ENCODE measurements around the gene SPATA24.
"Not testable (repeated sequence)": the region's sequence is repeated elsewhere in the genome, so short reads cannot be mapped to it uniquely, and the experiment has no call there.

Gene SPATA24

DNA sequence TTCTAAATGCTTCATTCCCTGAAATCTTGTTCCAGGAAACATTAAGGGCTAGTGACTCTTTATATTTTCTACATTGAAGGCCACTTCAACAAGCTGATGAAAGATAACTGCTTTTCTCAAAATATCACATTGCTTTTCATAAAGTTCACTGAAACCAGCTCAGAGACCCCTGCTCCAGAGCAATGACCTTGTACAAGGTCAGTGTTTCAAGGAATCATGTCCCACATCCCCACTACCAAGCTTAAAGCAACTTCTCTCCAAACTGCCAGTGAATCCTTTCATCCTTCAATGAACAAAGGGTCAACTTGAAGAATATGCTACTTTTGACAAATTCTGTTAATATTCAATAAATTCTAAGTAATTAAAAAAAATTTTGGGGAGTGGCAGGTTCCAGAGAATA is 12.0 kb upstream of the SPATA24 start:
- DNase-seq = no peak

DNA sequence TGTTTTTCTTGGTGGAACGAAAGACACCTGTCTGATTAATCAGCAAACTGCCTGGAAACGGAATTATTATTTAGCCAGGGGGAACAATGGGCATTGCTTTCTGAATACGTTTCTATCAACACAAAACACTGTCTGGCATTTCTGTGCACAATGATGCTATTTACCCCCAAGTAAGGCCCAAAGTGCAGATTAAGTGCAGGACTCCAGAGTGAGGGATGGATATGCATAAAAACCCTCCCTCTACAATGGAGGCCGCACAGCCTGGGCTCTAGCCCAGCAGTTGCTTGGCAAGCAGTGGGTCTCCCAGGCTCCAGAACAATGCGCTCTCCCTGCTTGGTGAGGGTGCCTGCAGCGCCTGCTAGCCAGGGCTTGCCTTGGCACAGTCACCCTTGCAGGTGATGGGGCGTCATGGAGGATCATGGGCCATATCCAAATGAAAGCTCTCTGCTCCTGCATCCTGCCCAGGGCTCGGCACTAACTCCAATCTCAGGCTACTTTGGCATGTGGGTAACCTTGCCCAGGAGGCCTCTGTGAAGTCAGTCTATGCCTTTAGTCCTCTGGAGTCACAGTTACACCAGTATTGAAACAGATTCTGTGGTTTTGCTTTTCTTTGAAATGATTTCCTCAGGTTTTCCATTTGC is 11.5 kb upstream of the SPATA24 start:
- no peak for DNase-seq

GRCh38 chr5:139414581-139415130 is 10.8 kb upstream of the SPATA24 start:
- DNase-seq = no peak

DNA sequence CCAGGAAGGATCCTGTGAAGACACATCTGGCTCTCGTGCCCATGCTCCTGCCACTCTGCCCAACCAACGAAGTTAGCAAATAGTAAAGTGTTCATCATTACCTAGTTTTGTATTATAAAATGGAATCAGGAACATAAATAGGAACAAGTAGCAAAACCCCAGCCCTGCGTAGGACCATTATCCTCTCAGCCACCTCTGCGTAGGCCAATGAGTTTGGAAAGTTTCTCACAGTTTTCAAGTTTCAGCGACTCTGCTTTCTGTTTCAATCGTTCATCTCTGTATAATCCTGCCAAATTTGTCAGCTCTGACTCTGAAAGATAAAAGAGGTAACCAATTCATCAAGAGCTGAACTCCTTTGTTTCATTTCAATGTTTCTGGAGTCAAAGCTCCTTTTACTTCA is 10.1 kb upstream of the SPATA24 start:
- no peak for DNase-seq

GRCh38 chr5:139413153-139413552 is 9.3 kb upstream of the SPATA24 start:
- no peak for DNase-seq

DNA sequence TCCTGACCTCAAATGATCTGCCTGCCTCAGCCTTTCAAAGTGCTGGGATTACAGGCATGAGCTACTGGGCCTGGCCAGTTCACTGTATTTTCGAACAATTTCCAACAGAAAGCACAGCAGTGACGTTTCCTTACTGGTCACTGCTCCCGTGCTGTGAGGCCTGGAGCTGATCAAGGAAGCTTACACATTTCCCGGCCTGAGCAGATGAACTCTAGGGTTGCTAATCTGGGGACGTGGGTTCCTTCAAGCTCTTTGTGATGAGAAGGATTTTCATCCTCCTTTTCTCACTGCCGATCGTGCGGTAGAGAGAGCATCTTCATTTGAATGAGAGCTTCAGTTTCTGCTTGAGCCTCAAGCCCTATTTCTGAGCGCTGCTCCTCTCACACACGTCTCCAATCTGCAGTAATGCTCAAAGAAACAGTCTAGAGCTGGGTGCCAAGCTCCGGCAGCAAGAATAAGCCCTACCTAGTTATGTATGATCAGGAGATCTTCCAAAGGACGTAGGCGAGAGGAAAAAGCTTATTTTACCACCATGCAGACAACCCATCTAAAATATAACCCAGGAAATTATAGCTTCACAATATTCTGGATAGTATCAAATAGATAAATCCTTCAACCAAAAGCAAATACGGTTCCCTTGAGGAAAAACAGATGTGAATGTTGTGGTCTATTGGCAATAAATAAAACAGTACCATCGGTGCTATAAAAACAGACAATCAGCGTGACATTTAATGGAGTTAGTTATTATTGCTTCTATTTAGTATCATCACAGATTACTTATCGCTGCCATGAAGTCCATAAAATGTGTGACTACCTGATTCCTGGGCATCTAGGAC is 7.3 kb upstream of the SPATA24 start:
- DNase-seq = no peak

GRCh38 chr5:139410121-139410992 is 6.5 kb upstream of the SPATA24 start:
- no peak for DNase-seq

GRCh38 chr5:139409116-139409515 is 5.2 kb upstream of the SPATA24 start:
- DNase-seq = not testable (repeated sequence)

DNA sequence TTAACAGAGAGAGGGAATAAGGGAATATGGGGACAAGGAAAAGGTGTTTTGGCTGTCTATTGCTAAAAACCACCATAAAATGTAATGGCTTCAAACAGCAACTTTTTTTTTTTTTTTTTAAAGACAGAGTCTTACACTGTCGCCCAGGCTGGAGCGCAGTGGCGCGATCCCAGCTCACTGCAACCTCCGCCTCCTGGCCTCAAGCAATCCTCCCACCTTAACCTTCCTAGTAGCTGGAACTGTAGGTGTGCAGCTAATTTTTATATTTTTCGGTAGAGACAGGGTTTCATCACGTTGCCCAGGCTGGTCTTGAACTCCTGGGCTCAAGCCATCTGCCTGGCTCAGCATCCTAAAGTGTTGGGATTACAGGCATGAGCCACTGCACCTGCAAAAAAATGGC is 4.3 kb upstream of the SPATA24 start:
- DNase-seq = no peak

DNA sequence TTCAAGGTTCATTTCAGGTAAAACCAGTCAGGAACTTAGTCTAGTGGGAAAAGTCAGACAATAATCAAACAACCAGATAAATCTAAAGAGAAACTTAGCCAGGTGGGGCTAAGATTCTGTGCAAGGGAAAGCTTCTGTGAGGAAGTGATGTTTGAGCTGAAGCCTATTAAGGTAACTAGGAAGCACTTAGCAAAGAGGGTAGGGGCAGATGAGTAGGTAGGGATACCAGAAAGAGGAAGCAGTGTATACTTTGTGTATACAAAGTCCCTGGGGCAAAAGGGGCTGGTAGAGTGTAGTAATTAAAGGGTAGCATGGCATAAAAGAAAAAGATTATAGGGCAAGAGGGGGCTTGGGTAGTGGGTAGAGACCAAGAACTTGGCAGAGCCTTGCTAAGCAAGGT is 3.6 kb upstream of the SPATA24 start:
- DNase-seq = no peak

DNA sequence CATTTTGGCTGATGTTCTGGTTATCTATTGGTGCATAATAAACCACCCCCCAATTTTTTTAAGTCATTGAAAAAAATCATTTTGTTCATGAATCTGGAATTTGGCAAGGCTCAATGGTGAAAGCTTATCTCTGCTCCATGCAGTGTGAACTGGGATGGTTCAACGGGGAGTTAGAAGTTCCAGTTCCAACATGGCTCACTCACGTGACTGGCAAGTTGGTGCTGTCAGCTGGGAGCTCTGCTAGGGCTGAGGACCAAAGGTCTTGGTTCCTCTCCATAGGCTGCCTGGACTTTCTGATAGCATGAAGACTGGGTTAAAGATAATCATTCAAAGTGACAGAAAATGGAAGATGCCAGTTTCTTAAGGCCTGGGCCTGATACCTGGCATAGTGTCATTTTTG is 3.1 kb upstream of the SPATA24 start:
- DNase-seq = no peak

GRCh38 chr5:139404484-139404840 is 573 bp upstream of the SPATA24 start:
- DNase-seq = no peak

- DNase-seq = no peak
Measured at GRCh38 chr5:139403418-139403786, 487 bp downstream of the SPATA24 start.

DNA sequence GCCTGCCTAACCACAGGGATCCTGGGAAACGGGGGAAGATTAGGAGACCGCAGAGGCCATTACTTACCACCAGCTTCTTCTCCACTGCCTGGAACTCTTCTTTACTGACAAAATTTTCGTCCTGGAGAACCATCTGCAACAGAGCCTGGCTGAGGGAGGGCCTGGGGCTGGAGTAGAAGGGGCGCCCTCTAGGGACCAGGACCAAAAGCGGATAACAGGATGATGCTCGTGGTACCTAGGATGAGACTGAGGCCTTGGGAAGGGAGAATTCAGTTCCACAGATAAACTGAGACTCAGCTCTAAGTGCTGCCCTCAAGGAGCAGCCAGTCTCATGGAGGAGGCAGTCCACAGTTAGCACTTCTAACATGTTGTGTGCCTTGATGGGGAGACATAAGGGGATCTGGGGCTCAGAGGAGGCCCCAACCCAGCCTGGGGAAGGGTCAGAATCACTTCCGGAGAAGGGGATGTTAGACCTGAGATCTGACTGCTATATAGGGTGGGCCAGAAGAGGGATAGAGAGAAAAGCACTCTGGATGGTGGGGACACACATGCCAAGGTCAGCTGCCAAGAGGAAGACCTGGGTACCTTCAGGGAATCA is 1.2 kb downstream of the SPATA24 start:
- no peak for DNase-seq

DNA sequence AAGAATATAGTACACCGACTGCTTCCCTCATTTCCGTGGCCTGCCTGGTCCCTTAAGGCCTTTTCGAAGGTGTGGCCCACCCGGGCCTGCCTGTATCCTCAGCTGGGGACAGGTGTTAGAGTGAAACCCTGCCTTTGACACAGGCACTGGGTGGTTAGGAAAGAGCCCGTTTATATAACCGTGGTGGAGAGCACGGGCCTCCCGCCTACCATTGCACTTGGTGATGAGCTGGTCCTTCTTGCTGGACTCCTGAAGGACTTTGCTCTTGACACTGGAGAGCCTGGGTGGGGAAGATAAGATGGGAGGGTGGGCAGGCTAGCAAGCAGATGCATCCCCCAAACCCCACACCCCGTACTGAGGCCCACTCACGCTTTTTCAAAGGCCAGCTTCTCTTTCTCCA is 2.3 kb downstream of the SPATA24 start:
- DNase-seq = no peak

- DNase-seq = no peak
Measured at GRCh38 chr5:139399501-139400121, 4.3 kb downstream of the SPATA24 start.

- DNase-seq = no peak
Measured at GRCh38 chr5:139397921-139398320, 6.0 kb downstream of the SPATA24 start.

DNA sequence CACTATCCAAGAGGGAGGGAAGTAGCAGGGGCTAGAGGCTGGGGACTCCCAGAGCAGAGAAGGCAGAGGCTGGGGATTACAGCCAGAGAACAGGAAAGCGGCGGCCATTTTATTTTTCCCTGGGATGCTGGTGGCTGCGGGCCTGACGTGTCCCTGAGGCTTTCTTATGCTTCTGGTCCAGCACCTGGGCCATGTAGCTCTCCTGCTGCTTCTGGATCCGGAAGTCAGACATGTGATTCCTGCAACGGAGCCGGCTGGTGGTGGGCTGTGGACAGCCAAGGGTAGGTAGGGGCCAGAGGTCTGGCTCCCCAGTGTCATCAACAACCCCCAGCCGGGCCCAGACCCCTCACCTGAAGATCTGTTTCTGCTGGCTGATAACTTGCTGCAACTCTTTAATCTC is 7.2 kb downstream of the SPATA24 start:
- DNase-seq = no peak

DNA sequence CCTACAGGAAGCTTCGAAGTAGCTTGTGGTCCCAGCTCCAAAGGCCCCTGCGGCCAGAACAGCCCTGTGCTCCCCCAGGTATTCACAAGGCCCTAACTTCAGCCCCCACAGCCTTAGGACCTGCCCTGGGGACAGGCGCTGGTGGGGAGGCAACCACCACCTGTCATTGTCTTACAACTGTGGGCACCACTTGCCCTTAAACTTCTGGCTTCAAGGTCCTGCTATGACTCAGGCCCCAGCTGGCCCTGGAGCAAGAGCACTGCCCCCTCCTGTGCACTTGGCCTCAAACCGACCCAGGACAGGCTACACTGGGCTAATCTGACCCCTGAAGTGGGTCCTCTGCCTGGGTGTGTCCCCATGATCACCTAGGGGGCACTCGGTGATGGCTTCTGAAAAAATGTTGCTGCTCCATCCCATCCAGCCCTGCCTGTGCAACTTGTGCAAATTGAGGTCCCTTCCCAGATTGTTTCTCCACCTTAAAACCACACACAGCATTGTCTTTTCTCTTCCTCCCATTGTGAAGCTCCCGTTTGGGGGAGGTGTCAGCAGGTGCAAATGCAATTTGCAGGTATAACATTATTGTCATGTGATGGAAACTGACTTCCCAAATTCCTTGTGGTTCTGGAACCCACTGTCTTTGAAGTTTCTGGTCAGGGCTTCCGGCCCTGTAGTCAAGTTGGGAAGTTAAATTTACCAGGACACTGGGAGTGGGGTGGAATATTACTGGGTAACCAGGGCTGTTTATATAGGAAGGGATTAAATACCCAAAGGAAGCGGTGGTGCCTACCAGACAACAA is 7.8 kb downstream of the SPATA24 start:
- DNase-seq = no peak

DNA sequence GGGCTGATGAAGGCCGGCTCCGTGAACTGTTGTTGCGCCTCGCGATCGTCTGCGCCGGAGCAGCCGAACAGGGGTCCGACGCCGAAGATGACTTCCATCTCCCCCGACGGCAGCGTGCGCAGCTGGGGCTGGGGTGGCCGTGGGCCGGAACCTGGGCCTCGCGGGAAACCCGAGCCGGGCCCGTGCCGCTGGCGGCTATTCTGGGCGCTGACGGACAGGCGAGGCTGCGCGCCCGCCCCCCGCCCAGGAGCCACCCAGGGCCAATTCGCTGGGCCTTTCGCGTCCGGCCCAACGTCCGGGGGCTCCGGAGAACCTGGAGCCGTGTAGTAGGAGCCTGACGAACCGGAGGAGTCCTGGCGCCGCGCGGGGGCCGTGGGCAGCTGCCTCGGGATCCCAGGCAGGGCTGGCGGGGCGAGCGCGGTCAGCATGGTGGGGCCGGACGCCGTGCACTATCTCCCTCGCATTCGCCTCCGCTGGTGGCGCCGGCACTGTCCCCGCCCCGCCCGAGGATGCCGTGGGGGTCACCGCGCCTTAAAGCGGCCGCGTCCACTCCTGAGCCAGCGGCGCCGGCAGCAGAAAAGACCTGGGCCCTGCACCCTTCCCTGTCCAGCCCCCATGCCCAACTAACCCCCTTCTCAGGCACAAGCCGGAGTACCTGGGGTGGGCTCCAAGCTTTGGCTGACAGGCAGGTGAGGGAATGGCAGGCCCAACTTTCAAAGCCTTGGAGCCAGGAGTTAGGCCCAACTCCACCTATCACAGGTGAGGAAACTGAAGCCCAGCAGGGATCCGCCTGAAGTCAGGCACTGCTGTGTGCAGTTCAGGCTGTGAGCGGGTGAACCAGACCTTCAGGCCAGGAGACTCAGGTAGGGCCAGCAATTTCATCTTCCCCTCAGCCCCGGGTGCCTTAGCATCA is 9.0 kb downstream of the SPATA24 start, which contains the start of gene PROB1:
PROB1 (minus strand) TSS at position 451 of the 913 bp plus-strand sequence; CDS start at position 428, 23 bp downstream.
- no peak for DNase-seq
